Activated T-helper 17 cell treated with anti-CD3 and anti-CD28 coated beads, Interleukin-2, amount 50 U/mL, for 72 hours (primary cell): ENCODE data around the gene OR2T12. TPM values are rescaled to one million over a fixed set of nuclear protein-coding genes. Genes with fewer than 3 reads are reported as not detected.

ENCODE experiments used
- total RNA-seq, 2 donors: library from RNA; stranded (reverse); gene quantifications; one replicate each; pipeline ENCODE4 v1.2.3, GENCODE V29; 2022

Gene OR2T12
- total RNA-seq, 2 donors from 2014 or later: not detected

Other genes starting within 250 kb of the OR2T12 start
- gene OR2L13, start 208.2 kb downstream of the OR2T12 start, total RNA-seq: not detected
- gene OR2M5, start 158.3 kb downstream of the OR2T12 start, total RNA-seq: not detected
- not detected for gene OR2M2, start 128.6 kb downstream of the OR2T12 start, total RNA-seq
- gene OR2M3, start 106.2 kb downstream of the OR2T12 start, total RNA-seq: not detected
- gene OR2M4, start 72.0 kb downstream of the OR2T12 start, total RNA-seq: not detected
- not detected for gene OR2T33, start 25.4 kb downstream of the OR2T12 start, total RNA-seq
- gene OR2M7, start 21.1 kb upstream of the OR2T12 start, total RNA-seq: not detected
- gene OR14C36, start 45.4 kb upstream of the OR2T12 start, total RNA-seq: not detected
- gene OR2T4, start 58.2 kb upstream of the OR2T12 start, total RNA-seq: not detected
- not detected for gene OR2T6, start 72.3 kb upstream of the OR2T12 start, total RNA-seq
- not detected for gene OR2T1, start 99.6 kb upstream of the OR2T12 start, total RNA-seq
- not detected for gene OR2T2, start 142.2 kb upstream of the OR2T12 start, total RNA-seq
- gene OR2T3, start 169.9 kb upstream of the OR2T12 start, total RNA-seq: not detected
- not detected for gene OR2T5, start 185.2 kb upstream of the OR2T12 start, total RNA-seq
- gene OR2G6, start 204.6 kb upstream of the OR2T12 start, total RNA-seq: not detected